ENCODE results near the gene MRPL48. TPM values are rescaled to one million over a fixed set of nuclear protein-coding genes. Genes with fewer than 3 reads are reported as not detected.

MRPL48 gene
- total RNA-seq, 4 donors from 2014 or later, result 10.5 to 24.4 (median 15.4) TPM

GRCh38 chr11:73839123-73839457 is 51.4 kb downstream of the MRPL48 start:
- Histone ChIP-seq H3K4me3 (no peak overlapping the region), H3K9me3 (no peaks in the 10 kb centered on the region), H3K27me3 (no peaks in the 10 kb centered on the region), H3K36me3 (peaks cover 16% of the 10 kb centered on the region), H3K27ac (no peak overlapping the region), H3K4me1 (no peaks in the 10 kb centered on the region)
- DNase-seq (ENCODE audit: low spot score in 2 of 2), result no peak
- no peak for TF ChIP-seq EP300 (IDR thresholded peaks at IDR 0.05)
- TF ChIP-seq POLR2AphosphoS5 (IDR thresholded peaks at IDR 0.05), result no peak
- TF ChIP-seq CTCF (IDR thresholded peaks at IDR 0.05), result no peak
- TF ChIP-seq POLR2A (IDR thresholded peaks at IDR 0.05), result no peak

- H3K4me3 ChIP-seq, result no peak overlapping the region
- H3K36me3 ChIP-seq, result peaks cover 11% of the 10 kb centered on the region
- no peaks in the 10 kb centered on the region for H3K27me3 ChIP-seq
- 97% methylated on average over 3 of the region's 3 CpGs for WGBS
- H3K4me1 ChIP-seq, result no peaks in the 10 kb centered on the region
- no peak for DNase-seq (ENCODE audit: low spot score in 2 of 2)
- no peaks in the 10 kb centered on the region for H3K9me3 ChIP-seq
- no peak overlapping the region for H3K27ac ChIP-seq
- TF ChIP-seq CTCF (IDR thresholded peaks at IDR 0.05) (no peak), EP300 (IDR thresholded peaks at IDR 0.05) (no peak), POLR2AphosphoS5 (IDR thresholded peaks at IDR 0.05) (no peak), POLR2A (IDR thresholded peaks at IDR 0.05) (no peak)
Observed at GRCh38 chr11:73851046-73851764, 63.5 kb downstream of the MRPL48 start.

GRCh38 chr11:73852049-73852448 is 64.4 kb downstream of the MRPL48 start:
- Histone ChIP-seq H3K36me3 (peaks cover 11% of the 10 kb centered on the region), H3K4me1 (no peaks in the 10 kb centered on the region), H3K4me3 (no peak overlapping the region), H3K27me3 (no peaks in the 10 kb centered on the region), H3K27ac (no peak overlapping the region), H3K9me3 (no peaks in the 10 kb centered on the region)
- WGBS, result 83% methylated on average over 3 of the region's 3 CpGs
- DNase-seq (ENCODE audit: low spot score in 2 of 2), result no peak
- TF ChIP-seq CTCF (IDR thresholded peaks at IDR 0.05), result no peak
- no peak for TF ChIP-seq EP300 (IDR thresholded peaks at IDR 0.05)
- TF ChIP-seq POLR2AphosphoS5 (IDR thresholded peaks at IDR 0.05), result no peak
- no peak for TF ChIP-seq POLR2A (IDR thresholded peaks at IDR 0.05)

- 82% methylated on average over 1 of the region's 1 CpG for WGBS
- H3K4me3 ChIP-seq, result no peak overlapping the region
- no peak for DNase-seq (ENCODE audit: low spot score in 2 of 2)
Observed at GRCh38 chr11:73854680-73855079, 67.0 kb downstream of the MRPL48 start.

More at GRCh38 chr11:73854680-73855079, 67.0 kb downstream of the MRPL48 start:
- H3K4me1 ChIP-seq, result no peaks in the 10 kb centered on the region
- no peaks in the 10 kb centered on the region for H3K9me3 ChIP-seq
- no peak overlapping the region for H3K27ac ChIP-seq
- TF ChIP-seq POLR2AphosphoS5 (IDR thresholded peaks at IDR 0.05), result no peak
- no peak for TF ChIP-seq EP300 (IDR thresholded peaks at IDR 0.05)
- no peak for TF ChIP-seq CTCF (IDR thresholded peaks at IDR 0.05)
- no peak for TF ChIP-seq POLR2A (IDR thresholded peaks at IDR 0.05)
- H3K36me3 ChIP-seq, result peaks cover 6% of the 10 kb centered on the region
- H3K27me3 ChIP-seq, result no peaks in the 10 kb centered on the region
